Measurements from ENCODE around the gene TDRD1. TPM values are rescaled to one million over a fixed set of nuclear protein-coding genes. Genes with fewer than 3 reads are reported as not detected.

Gene TDRD1
- total and polyA plus RNA-seq, 2 donors (not counting 3 experiments of a cell fraction or from before 2014, with no cell fraction given): not detected

DNA sequence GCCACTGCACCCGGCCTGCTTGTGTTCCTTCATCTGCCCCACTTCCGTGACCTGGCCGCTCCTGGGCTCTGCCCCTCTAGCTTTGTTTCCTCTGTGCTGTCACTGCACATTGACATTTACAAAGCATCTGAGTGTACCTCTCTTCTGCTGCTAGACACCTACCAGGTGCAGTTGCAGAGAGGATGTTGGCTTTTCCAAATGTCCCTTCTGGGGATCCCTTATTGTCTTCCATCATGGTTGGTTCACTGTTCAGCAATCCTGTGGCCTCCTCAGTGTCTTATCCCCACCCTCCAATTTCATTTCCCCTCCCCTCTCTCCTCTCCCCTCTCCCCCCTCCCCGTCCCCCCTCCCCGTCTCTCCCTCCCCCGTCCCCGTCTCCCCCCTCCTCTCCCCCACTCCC is 73.7 kb downstream of the TDRD1 start:
- BruUV-seq (replicated peaks): no TSS peak
- no peaks in the 10 kb centered on the region for H3K4me1 ChIP-seq (ENCODE audit: control insufficient read depth, extremely low read depth, insufficient read depth, low read length)
- DNase-seq (ENCODE audit: low read depth, low spot score) (no peak), FAIRE-seq (no peak)
- intact Hi-C loops (cut with micrococcal nuclease) (no loop called here), dilution Hi-C loops (cut with MboI; ENCODE audit: extremely low pct_ligation_motif_present, low sequenced_read_pairs) (no loop called here)
- H3K27me3 ChIP-seq (ENCODE audit: control insufficient read depth in 2 of 2, insufficient read depth in 2 of 2, low read length in 2 of 2): no peaks in the 10 kb centered on the region
- H3K27ac ChIP-seq (ENCODE audit: insufficient read depth, low read depth, low read length): no peak overlapping the region
- ChIA-PET POLR2A (no interaction called here), CTCF (no interaction called here)
- no peaks in the 10 kb centered on the region for H3K79me2 ChIP-seq (ENCODE audit: control insufficient read depth, insufficient read depth, low read length)
- H2AFZ ChIP-seq (ENCODE audit: low read depth, low read length): no peak overlapping the region
- no peak overlapping the region for H3K4me2 ChIP-seq (ENCODE audit: insufficient read depth, low read length)
- no peak overlapping the region for H3K9ac ChIP-seq (replicated peaks; ENCODE audit: extremely low read depth, insufficient read depth, low read length)
- H3K36me3 ChIP-seq (ENCODE audit: control insufficient read depth in 2 of 2, extremely low read depth in 1 of 2, insufficient read depth in 2 of 2, low read length in 2 of 2): no peaks in the 10 kb centered on the region
- H3K4me3 ChIP-seq (replicated peaks in 1 of 3; ENCODE audit: insufficient read depth in 1 of 3, low read depth in 1 of 3, low read length in 3 of 3): no peak overlapping the region
- no peaks in the 10 kb centered on the region for H4K20me1 ChIP-seq (replicated peaks; ENCODE audit: control insufficient read depth, extremely low read depth, insufficient read depth, low read length)
- TF ChIP-seq, protein P1, sequence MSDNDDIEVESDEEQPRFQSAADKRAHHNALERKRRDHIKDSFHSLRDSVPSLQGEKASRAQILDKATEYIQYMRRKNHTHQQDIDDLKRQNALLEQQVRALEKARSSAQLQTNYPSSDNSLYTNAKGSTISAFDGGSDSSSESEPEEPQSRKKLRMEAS (IDR thresholded peaks at IDR 0.05; ENCODE audit: insufficient read depth, insufficient read length): no peak
- TF ChIP-seq FOS (IDR thresholded peaks at IDR 0.05; ENCODE audit: borderline replicate concordance, insufficient read depth, low read length) (no peak), POLR2AphosphoS5 (IDR thresholded peaks at IDR 0.05; ENCODE audit: insufficient read depth, low read depth, low read length) (no peak), POLR2A (IDR thresholded peaks at IDR 0.05; ENCODE audit: low read depth, low read length) (no peak), EZH2 (IDR thresholded peaks at IDR 0.05; ENCODE audit: borderline replicate concordance, low read depth, low read length, severe bottlenecking) (no peak), JUN (IDR thresholded peaks at IDR 0.05; ENCODE audit: borderline replicate concordance, insufficient read depth, insufficient read length, low read depth) (no peak), MYC (IDR thresholded peaks at IDR 0.05; ENCODE audit: low read depth, low read length) (no peak), GATA2 (IDR thresholded peaks at IDR 0.05; ENCODE audit: insufficient read depth, insufficient read length, low read depth, low read length) (no peak)
- TF ChIP-seq, protein P2, sequence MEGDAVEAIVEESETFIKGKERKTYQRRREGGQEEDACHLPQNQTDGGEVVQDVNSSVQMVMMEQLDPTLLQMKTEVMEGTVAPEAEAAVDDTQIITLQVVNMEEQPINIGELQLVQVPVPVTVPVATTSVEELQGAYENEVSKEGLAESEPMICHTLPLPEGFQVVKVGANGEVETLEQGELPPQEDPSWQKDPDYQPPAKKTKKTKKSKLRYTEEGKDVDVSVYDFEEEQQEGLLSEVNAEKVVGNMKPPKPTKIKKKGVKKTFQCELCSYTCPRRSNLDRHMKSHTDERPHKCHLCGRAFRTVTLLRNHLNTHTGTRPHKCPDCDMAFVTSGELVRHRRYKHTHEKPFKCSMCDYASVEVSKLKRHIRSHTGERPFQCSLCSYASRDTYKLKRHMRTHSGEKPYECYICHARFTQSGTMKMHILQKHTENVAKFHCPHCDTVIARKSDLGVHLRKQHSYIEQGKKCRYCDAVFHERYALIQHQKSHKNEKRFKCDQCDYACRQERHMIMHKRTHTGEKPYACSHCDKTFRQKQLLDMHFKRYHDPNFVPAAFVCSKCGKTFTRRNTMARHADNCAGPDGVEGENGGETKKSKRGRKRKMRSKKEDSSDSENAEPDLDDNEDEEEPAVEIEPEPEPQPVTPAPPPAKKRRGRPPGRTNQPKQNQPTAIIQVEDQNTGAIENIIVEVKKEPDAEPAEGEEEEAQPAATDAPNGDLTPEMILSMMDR (IDR thresholded peaks at IDR 0.05; ENCODE audit: extremely low read depth in 1 of 2, insufficient read depth in 1 of 2, low read depth in 1 of 2, low read length in 2 of 2): no peak
- no peaks in the 10 kb centered on the region for H3K9me3 ChIP-seq (replicated peaks; ENCODE audit: control insufficient read depth, insufficient read depth, low read length)
- H3K9me1 ChIP-seq (replicated peaks; ENCODE audit: control insufficient read depth, extremely low read depth, insufficient read depth, low read length): no peaks in the 10 kb centered on the region
